SIG-M5 (cell line): ENCODE measurements around the gene MESD.

Source experiments
- DNase-seq: peaks from one replicate; lab custom pipeline; 2025; lab: John Stamatoyannopoulos, UW

Gene MESD

GRCh38 chr15:80958818-80959495, 30.7 kb downstream of the MESD start:
- no peak for DNase-seq

GRCh38 chr15:80957976-80958375, 31.6 kb downstream of the MESD start:
- no peak for DNase-seq

GRCh38 chr15:80957556-80957955, 32.1 kb downstream of the MESD start:
- no peak for DNase-seq

GRCh38 chr15:80955571-80956452, 33.8 kb downstream of the MESD start:
- DNase-seq: peak; percentile 23

- no peak for DNase-seq
Observed at GRCh38 chr15:80953953-80954778, 35.5 kb downstream of the MESD start.

GRCh38 chr15:80953001-80953952, 36.3 kb downstream of the MESD start:
- no peak for DNase-seq

GRCh38 chr15:80951941-80952340, 37.7 kb downstream of the MESD start:
- no peak for DNase-seq

GRCh38 chr15:80950291-80951078, 39.1 kb downstream of the MESD start:
- no peak for DNase-seq

GRCh38 chr15:80949756-80950155, 39.9 kb downstream of the MESD start:
- no peak for DNase-seq

- no peak for DNase-seq
Observed at GRCh38 chr15:80948651-80949292, 40.8 kb downstream of the MESD start.

- no peak for DNase-seq
Observed at GRCh38 chr15:80946576-80946975, 43.0 kb downstream of the MESD start.

- no peak for DNase-seq
Observed at GRCh38 chr15:80945605-80946004, 44.0 kb downstream of the MESD start.

- DNase-seq: no peak
Observed at GRCh38 chr15:80944818-80945217, 44.8 kb downstream of the MESD start.

GRCh38 chr15:80942746-80943565, 46.7 kb downstream of the MESD start:
- no peak for DNase-seq

GRCh38 chr15:80942266-80942665, 47.4 kb downstream of the MESD start:
- no peak for DNase-seq

GRCh38 chr15:80940851-80941250, 48.8 kb downstream of the MESD start:
- no peak for DNase-seq

- DNase-seq: no peak
Observed at GRCh38 chr15:80940331-80940730, 49.3 kb downstream of the MESD start.

- no peak for DNase-seq
Observed at GRCh38 chr15:80939216-80939615, 50.4 kb downstream of the MESD start.

GRCh38 chr15:80937718-80938117, 51.9 kb downstream of the MESD start:
- DNase-seq: no peak
